Gastrocnemius medialis (tissue), 4 donors: ENCODE data around the gene GPR153. TPM values are rescaled to one million over a fixed set of nuclear protein-coding genes. Genes with fewer than 3 reads are reported as not detected.

Source experiments
- ATAC-seq, 2 donors: fragments of 150-250 bp; one replicate each; pipeline ENCODE4 v1.9.1; 2016
- DNase-seq, 2 donors: peaks; one replicate each; pipeline ENCODE4 v3.0.0-alpha.2; 2019
- H3K27ac ChIP-seq, 4 donors: fragments of 200-600 bp; sonication (generic); 1 replicate in 1 of 4; 2 replicates in 3 of 4; pipeline ENCODE4 v1.5.1; 2016 to 2018; ENCODE audit warnings: mild to moderate bottlenecking in 2 of 4, moderate library complexity in 1 of 4
- H3K27me3 ChIP-seq, 3 donors: fragments of 200-600 bp; sonication (generic) in 2 of 3; 1 replicate in 1 of 3; 2 replicates in 2 of 3; pipeline versions ENCODE4 v1.5.1 to v1.6.0; 2016 to 2019; ENCODE audit warnings: mild to moderate bottlenecking in 1 of 3, moderate library complexity in 1 of 3
- H3K36me3 ChIP-seq, 2 donors: fragments of 200-600 bp; sonication (generic) in 1 of 2; one replicate each; pipeline ENCODE4 v1.5.1; 2017 to 2018
- H3K4me1 ChIP-seq, 2 donors: fragments of 200-600 bp; sonication (generic) in 1 of 2; one replicate each; pipeline ENCODE4 v1.5.1; 2016 to 2017; ENCODE audit warnings: mild to moderate bottlenecking in 2 of 2
- H3K4me3 ChIP-seq, 4 donors: fragments of 200-600 bp; sonication (generic) in 3 of 4; 1 replicate in 1 of 4; 2 replicates in 3 of 4; pipeline ENCODE4 v1.5.1; 2016 to 2019; ENCODE audit warnings: mild to moderate bottlenecking in 2 of 4
- H3K9me3 ChIP-seq, 3 donors: fragments of 200-600 bp; sonication (generic) in 2 of 3; 1 replicate in 1 of 3; 2 replicates in 2 of 3; pipeline ENCODE4 v1.5.1; 2016 to 2019
- CTCF ChIP-seq, 5 experiments: fragments of 450-650 bp in 3 of 5; fragments of 200-600 bp in 2 of 5; sonication (generic) in 2 of 5; IDR thresholded peaks in 4 of 5; conservative IDR thresholded peaks in 1 of 5; 1 replicate in 4 of 5; 2 replicates in 1 of 5; pipeline ENCODE4 v1.5.1; 2016 to 2019; ENCODE audit warnings: antibody characterized with exemption in 5 of 5, mild to moderate bottlenecking in 3 of 5, moderate library complexity in 3 of 5
- POLR2A ChIP-seq, 2 donors: fragments of 450-650 bp; IDR thresholded peaks; one replicate each; pipeline ENCODE4 v1.6.1; 2017; ENCODE audit warnings: antibody characterized with exemption in 2 of 2, mild to moderate bottlenecking in 2 of 2, moderate library complexity in 2 of 2
- in situ Hi-C, 4 donors: fragments of 200-750 bp; cut with MboI; loops; one replicate each; pipeline versions ENCODE4 v1.15.0 to v1.8.0; 2017; ENCODE audit warnings: low sequenced_read_pairs in 4 of 4
- intact Hi-C: fragments of 100-400 bp; cut with DNase I; formaldehyde crosslinking; loops from one replicate; pipeline ENCODE4 v1.15.1; 2023; ENCODE audit warnings: low total_unique reads
- total RNA-seq, 4 donors: library from RNA; depleted of rRNA; stranded (reverse); fragments of >200 nt; gene quantifications; one replicate each; pipeline versions ENCODE4 v1.1.0 to v1.2.3, GENCODE V29; 2016

GPR153 gene
- total RNA-seq, 4 donors from 2014 or later: 1.1 to 3.4 (median 2.0) TPM

GRCh38 chr1:6295910-6296309, 35.0 kb upstream of the GPR153 start:
- DNase-seq (no peak), ATAC-seq (no peak)
- Histone ChIP-seq H3K4me1 (peaks cover 0 to 7% of the 10 kb centered on the region in 2 donors), H3K27me3 (no peaks in the 10 kb centered on the region), H3K4me3 (no peak overlapping the region), H3K36me3 (no peaks in the 10 kb centered on the region), H3K9me3 (no peaks in the 10 kb centered on the region), H3K27ac (no peak overlapping the region)
- TF ChIP-seq CTCF (IDR thresholded peaks at IDR 0.05 in 4 of 5, conservative IDR thresholded peaks at IDR 0.05 in 1 of 5) (no peak), POLR2A (IDR thresholded peaks at IDR 0.05) (no peak)
- intact Hi-C loops (no loop called here), in situ Hi-C loops (no loop called here)

- in situ Hi-C loops: no loop called here
- no peak overlapping the region for H3K27ac ChIP-seq
These were observed 34.1 kb upstream of the GPR153 start for GRCh38 chr1:6294890-6295556.

GRCh38 chr1:6294080-6294889, 33.4 kb upstream of the GPR153 start:
- Histone ChIP-seq H3K4me1 (peaks cover 0 to 7% of the 10 kb centered on the region in 2 donors), H3K36me3 (no peaks in the 10 kb centered on the region), H3K4me3 (no peak overlapping the region), H3K27ac (peak overlapping the region in 1 of 4 donors; percentile 9), H3K27me3 (no peaks in the 10 kb centered on the region), H3K9me3 (no peaks in the 10 kb centered on the region)
- intact Hi-C loops: no loop called here
- peak in 1 of 2 donors; percentile 68 for ATAC-seq
- DNase-seq: no peak
- TF ChIP-seq POLR2A (IDR thresholded peaks at IDR 0.05) (no peak), CTCF (IDR thresholded peaks at IDR 0.05 in 4 of 5, conservative IDR thresholded peaks at IDR 0.05 in 1 of 5) (no peak)
- in situ Hi-C loops: no loop called here

More at GRCh38 chr1:6294890-6295556, 34.1 kb upstream of the GPR153 start:
- intact Hi-C loops: no loop called here
- Histone ChIP-seq H3K9me3 (no peaks in the 10 kb centered on the region), H3K27me3 (no peaks in the 10 kb centered on the region), H3K36me3 (no peaks in the 10 kb centered on the region), H3K4me3 (no peak overlapping the region), H3K4me1 (peaks cover 0 to 7% of the 10 kb centered on the region in 2 donors)
- no peak for ATAC-seq
- no peak for TF ChIP-seq CTCF (IDR thresholded peaks at IDR 0.05 in 4 of 5, conservative IDR thresholded peaks at IDR 0.05 in 1 of 5)
- no peak for TF ChIP-seq POLR2A (IDR thresholded peaks at IDR 0.05)
- DNase-seq: no peak

GRCh38 chr1:6292102-6292501, 31.2 kb upstream of the GPR153 start:
- no peaks in the 10 kb centered on the region for H3K27me3 ChIP-seq
- H3K27ac ChIP-seq: no peak overlapping the region
- peaks cover 0 to 7% of the 10 kb centered on the region in 2 donors for H3K4me1 ChIP-seq
- DNase-seq: no peak
- H3K9me3 ChIP-seq: no peaks in the 10 kb centered on the region
- H3K4me3 ChIP-seq: no peak overlapping the region
- H3K36me3 ChIP-seq: no peaks in the 10 kb centered on the region
- intact Hi-C loops (no loop called here), in situ Hi-C loops (no loop called here)
- no peak for ATAC-seq
- TF ChIP-seq CTCF (IDR thresholded peaks at IDR 0.05 in 4 of 5, conservative IDR thresholded peaks at IDR 0.05 in 1 of 5) (no peak), POLR2A (IDR thresholded peaks at IDR 0.05) (no peak)
